ENCODE measurements around the gene BTRC. TPM values are rescaled to one million over a fixed set of nuclear protein-coding genes. Genes with fewer than 3 reads are reported as not detected.

Gene BTRC
- total RNA-seq, 2 donors from 2014 or later, result 21.8 to 31.5 TPM

GRCh38 chr10:101529207-101529606, 175.2 kb downstream of the BTRC start:
- Mint-ChIP-seq H3K27ac (no peak overlapping the region), H3K4me3 (no peak overlapping the region), H3K9me3 (no peaks in the 10 kb centered on the region), H3K27me3 (ENCODE audit: low read depth) (no peaks in the 10 kb centered on the region), H3K4me1 (ENCODE audit: low read depth) (no peaks in the 10 kb centered on the region), H3K36me3 (ENCODE audit: insufficient read depth in 2 of 2) (no peaks in the 10 kb centered on the region)
- no peak for DNase-seq
- ATAC-seq (replicated peaks in 1 of 2), result no peak

GRCh38 chr10:101529725-101530553, 176.0 kb downstream of the BTRC start:
- Mint-ChIP-seq H3K36me3 (ENCODE audit: insufficient read depth in 2 of 2) (no peaks in the 10 kb centered on the region), H3K27ac (no peak overlapping the region), H3K4me3 (no peak overlapping the region), H3K27me3 (ENCODE audit: low read depth) (no peaks in the 10 kb centered on the region), H3K4me1 (ENCODE audit: low read depth) (no peaks in the 10 kb centered on the region), H3K9me3 (no peaks in the 10 kb centered on the region)
- ATAC-seq (replicated peaks in 1 of 2), result no peak
- DNase-seq, result no peak

DNA sequence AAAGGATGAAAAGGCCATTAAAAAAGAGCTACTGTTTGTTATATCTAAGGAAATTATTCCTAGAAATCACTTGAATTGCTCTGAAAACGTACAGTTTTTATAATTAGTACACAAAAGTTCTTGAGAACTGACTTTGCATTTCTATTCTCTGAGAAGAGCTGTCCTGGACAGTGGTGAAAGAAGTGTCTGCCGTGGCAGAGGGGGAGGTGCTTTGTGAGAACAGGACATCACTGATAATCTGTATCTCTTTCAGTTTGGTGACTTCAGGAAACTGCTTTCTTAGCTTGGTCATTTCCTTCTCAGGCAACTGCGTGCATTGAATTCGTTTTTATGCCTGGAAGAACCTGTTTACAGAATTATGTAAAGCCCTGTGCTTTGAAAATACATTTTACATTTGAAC, 182.0 kb downstream of the BTRC start:
- H3K27me3 Mint-ChIP-seq (ENCODE audit: low read depth), result no peaks in the 10 kb centered on the region
- no peaks in the 10 kb centered on the region for H3K9me3 Mint-ChIP-seq
- H3K4me3 Mint-ChIP-seq, result no peak overlapping the region
- ATAC-seq (replicated peaks in 1 of 2) (no peak), DNase-seq (no peak)
- H3K4me1 Mint-ChIP-seq (ENCODE audit: low read depth), result no peaks in the 10 kb centered on the region
- no peak overlapping the region for H3K27ac Mint-ChIP-seq
- no peaks in the 10 kb centered on the region for H3K36me3 Mint-ChIP-seq (ENCODE audit: insufficient read depth in 2 of 2)

DNA sequence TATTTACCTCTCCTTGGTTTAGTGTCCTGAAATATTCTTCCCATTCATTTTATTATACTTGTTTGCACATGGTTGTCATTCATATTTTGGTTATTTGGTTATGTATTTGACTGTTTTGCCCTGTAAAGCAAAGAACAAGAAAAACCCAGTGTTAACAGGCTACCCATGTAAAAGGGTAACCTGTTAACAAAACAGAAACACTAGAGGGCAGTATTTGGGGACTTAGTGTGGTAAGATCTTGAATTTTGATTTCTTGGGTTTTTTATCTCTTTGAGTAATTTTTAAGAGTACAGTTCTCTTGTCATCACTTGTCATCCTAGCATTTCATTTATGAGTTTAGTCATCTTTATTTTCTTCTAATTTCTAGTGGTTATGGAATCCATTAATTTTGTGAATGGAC, 182.8 kb downstream of the BTRC start:
- no peaks in the 10 kb centered on the region for H3K4me1 Mint-ChIP-seq (ENCODE audit: low read depth)
- peak in 1 of 2 donors; percentile 28 for ATAC-seq (replicated peaks in 1 of 2)
- H3K36me3 Mint-ChIP-seq (ENCODE audit: insufficient read depth in 2 of 2), result no peaks in the 10 kb centered on the region

GRCh38 chr10:101538446-101538845, 184.5 kb downstream of the BTRC start:
- ATAC-seq (replicated peaks in 1 of 2), result no peak
- no peaks in the 10 kb centered on the region for H3K4me1 Mint-ChIP-seq (ENCODE audit: low read depth)
- no peak overlapping the region for H3K4me3 Mint-ChIP-seq
- no peaks in the 10 kb centered on the region for H3K27me3 Mint-ChIP-seq (ENCODE audit: low read depth)
- peaks cover 0 to 1% of the 10 kb centered on the region in 2 donors for H3K36me3 Mint-ChIP-seq (ENCODE audit: insufficient read depth in 2 of 2)
- DNase-seq, result no peak
- H3K27ac Mint-ChIP-seq, result no peak overlapping the region
- no peaks in the 10 kb centered on the region for H3K9me3 Mint-ChIP-seq

More for the DNA sequence above, 182.8 kb downstream of the BTRC start:
- H3K4me3 Mint-ChIP-seq, result no peak overlapping the region
- DNase-seq, result no peak
- no peaks in the 10 kb centered on the region for H3K9me3 Mint-ChIP-seq
- H3K27ac Mint-ChIP-seq, result peak overlapping the region; percentile 3
- no peaks in the 10 kb centered on the region for H3K27me3 Mint-ChIP-seq (ENCODE audit: low read depth)

DNA sequence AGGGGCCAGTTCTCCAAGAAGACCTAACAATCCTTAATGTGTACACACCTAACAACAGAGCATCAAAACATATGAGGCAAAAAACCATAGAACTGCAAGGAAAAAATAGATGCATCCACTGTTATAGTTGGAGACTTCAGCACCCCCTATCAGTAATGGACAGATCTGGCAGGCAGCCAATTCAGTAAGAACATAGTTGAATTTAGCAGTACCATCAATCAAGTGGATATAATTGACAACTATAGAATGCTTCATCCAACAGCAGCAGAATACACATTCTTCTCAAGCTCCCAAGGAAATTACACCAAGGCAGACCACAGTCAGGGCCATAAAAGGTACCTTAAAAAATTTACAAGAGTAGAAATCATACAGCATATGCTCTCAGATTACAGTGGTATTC, 191.9 kb downstream of the BTRC start:
- no peaks in the 10 kb centered on the region for H3K27me3 Mint-ChIP-seq (ENCODE audit: low read depth)
- H3K9me3 Mint-ChIP-seq, result no peaks in the 10 kb centered on the region
- ATAC-seq (replicated peaks in 1 of 2), result no peak
- peaks cover 0 to 3% of the 10 kb centered on the region in 2 donors for H3K36me3 Mint-ChIP-seq (ENCODE audit: insufficient read depth in 2 of 2)
- H3K27ac Mint-ChIP-seq, result no peak overlapping the region
- no peak for DNase-seq
- H3K4me3 Mint-ChIP-seq, result no peak overlapping the region
- peaks cover 5% of the 10 kb centered on the region for H3K4me1 Mint-ChIP-seq (ENCODE audit: low read depth)

DNA sequence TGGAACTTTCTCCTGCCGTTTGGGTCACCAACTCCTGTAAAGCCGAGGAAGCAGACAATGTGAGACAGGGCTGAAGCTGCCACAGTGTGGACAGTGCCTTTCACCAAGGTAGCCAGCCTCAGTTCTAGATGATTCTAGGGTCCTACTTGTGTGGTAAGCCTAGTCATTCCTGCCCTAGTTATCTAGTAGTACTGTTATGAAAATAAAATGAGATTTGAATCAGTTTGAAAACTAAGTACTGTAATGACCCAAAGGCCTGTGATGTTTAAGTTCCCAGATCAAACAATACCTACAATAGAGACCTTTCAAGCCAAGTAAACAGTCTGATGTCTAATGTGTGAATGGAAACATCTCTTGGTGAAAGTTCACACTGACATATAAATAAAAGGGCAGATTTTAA, 197.0 kb downstream of the BTRC start:
- no peak overlapping the region for H3K4me3 Mint-ChIP-seq
- no peaks in the 10 kb centered on the region for H3K27me3 Mint-ChIP-seq (ENCODE audit: low read depth)
- peaks cover 2 to 5% of the 10 kb centered on the region in 2 donors for H3K36me3 Mint-ChIP-seq (ENCODE audit: insufficient read depth in 2 of 2)
- peaks cover 14% of the 10 kb centered on the region for H3K4me1 Mint-ChIP-seq (ENCODE audit: low read depth)
- ATAC-seq (replicated peaks in 1 of 2) (peak; percentile 89 to 91), DNase-seq (no peak)
- H3K27ac Mint-ChIP-seq, result peak overlapping the region; percentile 25
- no peaks in the 10 kb centered on the region for H3K9me3 Mint-ChIP-seq

DNA sequence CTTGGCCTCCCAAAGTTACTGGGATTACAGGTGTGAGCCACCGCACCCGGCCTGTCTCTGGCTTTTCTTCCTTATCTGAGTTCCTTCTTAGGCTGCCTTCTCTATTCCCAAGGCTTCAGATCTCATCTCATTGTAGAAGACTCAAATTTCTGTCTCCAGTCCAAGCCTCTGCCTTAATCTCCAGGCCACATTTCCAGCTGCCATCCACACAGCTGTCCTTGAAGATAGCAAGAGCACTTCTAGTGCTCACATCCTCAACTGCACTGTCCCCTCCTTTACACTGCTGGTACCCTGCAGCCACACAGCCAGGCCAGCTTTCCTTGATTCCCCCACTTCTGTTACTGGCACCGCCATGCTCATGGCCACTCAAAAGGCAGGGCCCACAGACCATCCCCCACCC, 198.5 kb downstream of the BTRC start:
- Mint-ChIP-seq H3K9me3 (no peaks in the 10 kb centered on the region), H3K27me3 (ENCODE audit: low read depth) (no peaks in the 10 kb centered on the region), H3K36me3 (ENCODE audit: insufficient read depth in 2 of 2) (peaks cover 2 to 5% of the 10 kb centered on the region in 2 donors), H3K27ac (no peak overlapping the region), H3K4me1 (ENCODE audit: low read depth) (peaks cover 14% of the 10 kb centered on the region), H3K4me3 (no peak overlapping the region)
- DNase-seq (no peak), ATAC-seq (replicated peaks in 1 of 2) (no peak)

DNA sequence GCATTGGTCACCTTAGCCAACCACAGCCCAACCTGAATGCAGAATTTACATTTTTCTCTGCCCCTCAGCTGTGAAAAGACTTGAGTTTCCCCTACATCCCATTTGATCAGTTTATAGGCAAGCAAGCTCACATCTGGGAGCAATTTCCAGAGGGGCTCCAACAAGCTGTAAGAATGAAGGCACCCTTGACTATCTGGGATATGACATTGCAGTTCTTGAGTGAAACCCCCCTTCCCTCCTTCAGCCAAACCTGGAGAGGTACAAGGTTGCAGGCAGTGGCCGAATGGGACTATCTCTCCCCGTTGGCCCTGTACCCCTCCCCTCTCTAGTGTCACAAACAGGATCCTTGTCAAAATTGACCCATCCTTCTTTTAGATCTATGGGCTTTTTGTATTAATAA, 203.6 kb downstream of the BTRC start:
- Mint-ChIP-seq H3K27ac (no peak overlapping the region), H3K36me3 (ENCODE audit: insufficient read depth in 2 of 2) (peaks cover 0 to under 1% of the 10 kb centered on the region in 2 donors), H3K27me3 (ENCODE audit: low read depth) (no peaks in the 10 kb centered on the region), H3K9me3 (no peaks in the 10 kb centered on the region), H3K4me3 (no peak overlapping the region), H3K4me1 (ENCODE audit: low read depth) (peaks cover 18% of the 10 kb centered on the region)
- DNase-seq (no peak), ATAC-seq (replicated peaks in 1 of 2) (no peak)

- no peaks in the 10 kb centered on the region for H3K9me3 Mint-ChIP-seq
- H3K36me3 Mint-ChIP-seq (ENCODE audit: insufficient read depth in 2 of 2), result no peaks in the 10 kb centered on the region
- H3K4me1 Mint-ChIP-seq (ENCODE audit: low read depth), result peaks cover 18% of the 10 kb centered on the region
- H3K27me3 Mint-ChIP-seq (ENCODE audit: low read depth), result no peaks in the 10 kb centered on the region
- H3K27ac Mint-ChIP-seq, result peak overlapping the region; percentile 22
- DNase-seq (no peak), ATAC-seq (replicated peaks in 1 of 2) (peak in 1 of 2 donors; percentile 36)
- H3K4me3 Mint-ChIP-seq, result no peak overlapping the region
These were observed 204.2 kb downstream of the BTRC start for GRCh38 chr10:101558204-101558603.

GRCh38 chr10:101558671-101559595, 205.0 kb downstream of the BTRC start:
- peaks cover 18% of the 10 kb centered on the region for H3K4me1 Mint-ChIP-seq (ENCODE audit: low read depth)
- H3K27me3 Mint-ChIP-seq (ENCODE audit: low read depth), result peaks cover 4% of the 10 kb centered on the region
- ATAC-seq (replicated peaks in 1 of 2) (no peak), DNase-seq (no peak)
- H3K36me3 Mint-ChIP-seq (ENCODE audit: insufficient read depth in 2 of 2), result no peaks in the 10 kb centered on the region
- H3K9me3 Mint-ChIP-seq, result no peaks in the 10 kb centered on the region
- H3K4me3 Mint-ChIP-seq, result no peak overlapping the region
- H3K27ac Mint-ChIP-seq, result no peak overlapping the region

GRCh38 chr10:101559596-101560297, 205.8 kb downstream of the BTRC start:
- ATAC-seq (replicated peaks in 1 of 2) (no peak), DNase-seq (no peak)
- Mint-ChIP-seq H3K27ac (no peak overlapping the region), H3K9me3 (no peaks in the 10 kb centered on the region), H3K4me1 (ENCODE audit: low read depth) (peaks cover 18% of the 10 kb centered on the region), H3K36me3 (ENCODE audit: insufficient read depth in 2 of 2) (no peaks in the 10 kb centered on the region), H3K27me3 (ENCODE audit: low read depth) (peaks cover 8% of the 10 kb centered on the region), H3K4me3 (no peak overlapping the region)

All from activated T-cell treated with anti-CD3 and anti-CD28 coated beads, Interleukin-2, amount 50 U/mL, for 72 hours (primary cell).